B cell (primary cell): ENCODE results near the gene GLP2R. TPM values are rescaled to one million over a fixed set of nuclear protein-coding genes. Genes with fewer than 3 reads are reported as not detected.

Experiments
- ATAC-seq: fragments of 200-7000 bp; cut with Tn5 transposase; one replicate; pipeline ENCODE4 v1.10.0; 2021; ENCODE audit warnings: low read depth, mild to moderate bottlenecking, moderate number of reproducible peaks, moderate library complexity
- CTCF ChIA-PET: fragments of 350-600 bp; sonication (Branson Sonifier 250); formaldehyde crosslinking; loops from one replicate; lab custom pipeline; 2021; ENCODE audit warnings: antibody characterized with exemption, inconsistent platforms; lab: Charles Lee
- POLR2A ChIA-PET: fragments of 350-600 bp; sonication (Branson Sonifier 250); formaldehyde crosslinking; loops from one replicate; lab custom pipeline; 2021; ENCODE audit warnings: antibody characterized with exemption; lab: Charles Lee
- DNase-seq: peaks from one replicate; pipeline ENCODE4 v3.0.0; 2013
- H2AFZ ChIP-seq: 2 replicates; pipeline ENCODE4 v1.6.1; 2012; ENCODE audit warnings: mild to moderate bottlenecking, low read depth, low read length; ENCODE audit not compliant: insufficient read depth, poor library complexity, severe bottlenecking
- H3K27ac ChIP-seq, 2 donors: 1 replicate in 1 of 2; 2 replicates in 1 of 2; pipeline ENCODE4 v1.5.1; 2012 to 2013; ENCODE audit warnings: low read length in 2 of 2, mild to moderate bottlenecking in 2 of 2, moderate library complexity in 1 of 2
- H3K27me3 ChIP-seq, 4 experiments: fragments of 200-600 bp in 1 of 4; sonication (generic) in 1 of 4; replicated peaks in 1 of 4; 1 replicate in 2 of 4; 2 replicates in 2 of 4; pipeline versions ENCODE4 v1.6.1 to v1.7.0; 2013 to 2016; ENCODE audit warnings: low read length in 3 of 4, mild to moderate bottlenecking in 2 of 4, mixed read lengths in 1 of 4, moderate library complexity in 1 of 4; ENCODE audit not compliant: insufficient read depth in 4 of 4, control insufficient read depth in 3 of 4; ENCODE audit errors: control extremely low read depth in 1 of 4
- H3K36me3 ChIP-seq, 2 experiments: replicated peaks in 1 of 2; 1 replicate in 1 of 2; 2 replicates in 1 of 2; pipeline versions ENCODE4 v1.6.1 to v1.7.1; 2013; ENCODE audit warnings: low read length in 1 of 2; ENCODE audit not compliant: insufficient read depth in 2 of 2, control insufficient read depth in 1 of 2; ENCODE audit errors: control extremely low read depth in 1 of 2, extremely low read depth in 1 of 2
- H3K4me1 ChIP-seq, 2 donors: fragments of 200-600 bp in 1 of 2; sonication (generic) in 1 of 2; 1 replicate in 1 of 2; 2 replicates in 1 of 2; pipeline versions ENCODE4 v1.5.1 to v1.6.1; 2013 to 2017; ENCODE audit warnings: low read length in 2 of 2; ENCODE audit not compliant: control insufficient read depth in 2 of 2, insufficient read depth in 2 of 2
- H3K4me2 ChIP-seq: replicated peaks from 2 replicates; pipeline ENCODE3; 2012; ENCODE audit warnings: mild to moderate bottlenecking, low read depth, low read length; ENCODE audit not compliant: poor library complexity, severe bottlenecking
- H3K4me3 ChIP-seq, 5 experiments: fragments of 200-600 bp in 1 of 5; sonication (generic) in 1 of 5; 1 replicate in 3 of 5; 2 replicates in 2 of 5; pipeline versions ENCODE4 v1.5.1 to v1.7.0; 2011 to 2016; ENCODE audit warnings: low read length in 4 of 5, mild to moderate bottlenecking in 4 of 5, low read depth in 2 of 5, control low read depth in 1 of 5, moderate library complexity in 1 of 5; ENCODE audit not compliant: insufficient read depth in 1 of 5; ENCODE audit errors: control extremely low read depth in 1 of 5, extremely low read depth in 1 of 5
- H3K79me2 ChIP-seq: fragments of 200-600 bp; sonication (generic); one replicate; pipeline ENCODE4 v1.6.0; 2016; ENCODE audit warnings: low read length; ENCODE audit not compliant: control insufficient read depth, insufficient read depth
- H3K9ac ChIP-seq: fragments of 200-600 bp; sonication (generic); 2 replicates; pipeline ENCODE4 v1.6.1; 2017; ENCODE audit warnings: mild to moderate bottlenecking, low read length, moderate library complexity
- H3K9me3 ChIP-seq, 3 donors: one replicate each; pipeline versions ENCODE4 v1.6.1 to v1.7.1; 2013; ENCODE audit warnings: low read length in 2 of 3; ENCODE audit not compliant: control insufficient read depth in 2 of 3, insufficient read depth in 1 of 3; ENCODE audit errors: control extremely low read depth in 1 of 3
- H4K20me1 ChIP-seq: 2 replicates; pipeline ENCODE4 v1.6.0; 2012; ENCODE audit warnings: mild to moderate bottlenecking, low read length; ENCODE audit not compliant: insufficient read depth, control insufficient read depth, poor library complexity, severe bottlenecking
- H3K27ac Mint-ChIP-seq: one replicate; pipeline ENCODE4 v1.8.0; 2021; ENCODE audit warnings: mixed read lengths
- H3K27me3 Mint-ChIP-seq: one replicate; pipeline ENCODE4 v1.8.0; 2021; ENCODE audit warnings: mixed read lengths
- H3K4me1 Mint-ChIP-seq: one replicate; pipeline ENCODE4 v1.8.0; 2021; ENCODE audit warnings: mixed read lengths
- H3K4me3 Mint-ChIP-seq: one replicate; pipeline ENCODE4 v1.8.0; 2021; ENCODE audit warnings: mixed read lengths
- H3K9me3 Mint-ChIP-seq: one replicate; pipeline ENCODE4 v1.8.0; 2022; ENCODE audit warnings: mixed read lengths; ENCODE audit not compliant: insufficient read depth
- CTCF ChIP-seq: fragments of 200-600 bp; IDR thresholded peaks from one replicate; pipeline ENCODE4 v1.8.0; 2022; ENCODE audit warnings: antibody characterized with exemption, mild to moderate bottlenecking
- EZH2 ChIP-seq: IDR thresholded peaks from 2 replicates; pipeline ENCODE4 v1.6.1; 2012; ENCODE audit warnings: borderline replicate concordance, low read depth, mild to moderate bottlenecking, moderate library complexity, low read length; ENCODE audit not compliant: insufficient read depth, poor library complexity, severe bottlenecking
- WGBS: methylation state at CpG from one replicate; pipeline ENCODE4 v1.1.5; 2013; ENCODE audit warnings: missing lambda C conversion rate; ENCODE audit not compliant: insufficient coverage; 5-methylcytosine and 5-hydroxymethylcytosine counted together
- intact Hi-C: fragments of 100-400 bp; cut with micrococcal nuclease; formaldehyde crosslinking; loops from one replicate; pipeline ENCODE4 v1.10.0; 2022
- polyA plus RNA-seq: library from polyadenylated mRNA; depleted of rRNA; stranded (reverse); fragments of >200 nt; gene quantifications from 2 replicates; pipeline ENCODE4 v1.2.3, GENCODE V29; 2012
- total RNA-seq, 2 donors: library from RNA; stranded (reverse); fragments of 120-200 nt in 1 of 2; gene quantifications; 1 replicate in 1 of 2; 2 replicates in 1 of 2; pipeline versions ENCODE4 v1.2.3 to v1.2.4, GENCODE V29; 2013 to 2022

The GLP2R gene
- total and polyA plus RNA-seq, 2 donors (not counting 1 experiment from before 2014, with no cell fraction given), result not detected

GRCh38 chr17:9940841-9941240 is 115.1 kb downstream of the GLP2R start:
- H3K4me1 Mint-ChIP-seq, result no peaks in the 10 kb centered on the region
- ChIA-PET CTCF (interaction anchor here (1.5 to 1.9 kb wide), 2 partner anchors 14 to 16 kb away, joined by 4 to 8 read pairs; no protein-coding TSS in a partner anchor), POLR2A (no interaction called here)
- intact Hi-C loops, result no loop called here
- H3K9me3 Mint-ChIP-seq, result no peaks in the 10 kb centered on the region
- no peak for ATAC-seq
- no peak overlapping the region for H2AFZ ChIP-seq
- no peak overlapping the region for H3K27ac Mint-ChIP-seq
- H3K4me3 ChIP-seq, result no peak overlapping the region
- no peaks in the 10 kb centered on the region for H3K79me2 ChIP-seq
- no peaks in the 10 kb centered on the region for H3K36me3 ChIP-seq
- DNase-seq, result no peak
- 93% methylated on average over 5 of the region's 9 CpGs for WGBS
- no peaks in the 10 kb centered on the region for H4K20me1 ChIP-seq
- no peaks in the 10 kb centered on the region for H3K27me3 ChIP-seq
- no peak overlapping the region for H3K4me3 Mint-ChIP-seq
- H3K4me1 ChIP-seq, result no peaks in the 10 kb centered on the region
- no peak overlapping the region for H3K9ac ChIP-seq
- no peak for TF ChIP-seq EZH2
- no peak for TF ChIP-seq CTCF
- H3K27ac ChIP-seq, result no peak overlapping the region
- H3K9me3 ChIP-seq, result peaks cover 0 to 13% (median 0%) of the 10 kb centered on the region in 3 donors
- no peak overlapping the region for H3K4me2 ChIP-seq
- no peaks in the 10 kb centered on the region for H3K27me3 Mint-ChIP-seq

DNA sequence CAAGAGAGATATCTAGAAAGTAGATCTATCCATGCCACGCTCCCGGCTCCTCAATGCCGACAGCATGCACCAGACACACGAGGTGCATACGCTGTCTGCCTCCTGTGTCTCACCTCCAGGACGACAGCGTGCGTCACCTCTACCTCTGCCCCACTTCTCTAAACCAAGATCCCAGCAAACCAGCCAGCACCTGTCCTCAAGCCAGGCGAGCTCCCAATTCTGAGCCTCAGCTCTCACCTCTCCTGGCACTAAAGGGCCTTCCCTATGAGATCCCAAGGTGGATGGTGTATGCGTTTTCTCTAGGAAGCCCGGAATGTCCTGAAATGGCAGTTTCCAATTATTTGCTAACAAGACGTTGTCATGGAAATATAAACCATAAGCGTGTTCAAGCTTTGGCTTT is 115.6 kb downstream of the GLP2R start:
- WGBS, result 95% methylated on average over 13 of the region's 13 CpGs
- no peaks in the 10 kb centered on the region for H3K27me3 Mint-ChIP-seq
- Histone ChIP-seq H3K27me3 (no peaks in the 10 kb centered on the region), H3K9me3 (peaks cover 0 to 13% (median 0%) of the 10 kb centered on the region in 3 donors), H2AFZ (no peak overlapping the region), H3K4me3 (no peak overlapping the region), H3K9ac (no peak overlapping the region), H3K36me3 (no peaks in the 10 kb centered on the region), H3K4me1 (no peaks in the 10 kb centered on the region), H3K79me2 (no peaks in the 10 kb centered on the region), H3K4me2 (no peak overlapping the region), H3K27ac (no peak overlapping the region), H4K20me1 (no peaks in the 10 kb centered on the region)
- ChIA-PET POLR2A (no interaction called here), CTCF (interaction anchor here (1.5 to 1.9 kb wide), 2 partner anchors 14 to 16 kb away, joined by 4 to 8 read pairs; no protein-coding TSS in a partner anchor)
- no peak for DNase-seq
- H3K9me3 Mint-ChIP-seq, result no peaks in the 10 kb centered on the region
- no peak for TF ChIP-seq CTCF
- no peak for TF ChIP-seq EZH2
- no peak overlapping the region for H3K27ac Mint-ChIP-seq
- intact Hi-C loops, result no loop called here
- no peak for ATAC-seq
- no peak overlapping the region for H3K4me3 Mint-ChIP-seq
- H3K4me1 Mint-ChIP-seq, result no peaks in the 10 kb centered on the region

Other genes with a start within 250 kb of the GLP2R start
- not detected in 2 replicates for gene CFAP52, start 249.3 kb upstream of the GLP2R start, total RNA-seq
- gene CFAP52, start 249.3 kb upstream of the GLP2R start, polyA plus RNA-seq, result not detected in 2 replicates
- gene USP43, start 180.4 kb upstream of the GLP2R start, total RNA-seq, result 0.07 and 0.30 TPM in 2 replicates
- 0.16 and 0.66 TPM in 2 replicates for gene USP43, start 180.4 kb upstream of the GLP2R start, polyA plus RNA-seq
- gene DHRS7C, start 34.3 kb upstream of the GLP2R start, total RNA-seq, result not detected in 2 replicates
- gene DHRS7C, start 34.3 kb upstream of the GLP2R start, polyA plus RNA-seq, result not detected in 2 replicates
- gene GSG1L2, start 3.8 kb upstream of the GLP2R start, total RNA-seq, result not detected in 2 replicates
- not detected in 2 replicates for gene GSG1L2, start 3.8 kb upstream of the GLP2R start, polyA plus RNA-seq
- gene RCVRN, start 79.3 kb downstream of the GLP2R start, total RNA-seq, result not detected in 2 replicates
- gene RCVRN, start 79.3 kb downstream of the GLP2R start, polyA plus RNA-seq, result 0.16 TPM in 1 of 2 replicates, not detected in the other